HCEC 1CT (cell line): ENCODE results near the gene OR1D5.
"Not testable (repeated sequence)": the region's sequence is repeated elsewhere in the genome, so short reads cannot be mapped to it uniquely, and the experiment has no call there.

ENCODE experiments used
- DNase-seq: peaks from one replicate; pipeline ENCODE4 v3.0.0-alpha.2; 2017

The OR1D5 gene

GRCh38 chr17:3032258-3033247 is 30.9 kb downstream of the OR1D5 start:
- DNase-seq, result no peak

- DNase-seq, result not testable (repeated sequence)
Measured at GRCh38 chr17:3030852-3031470, 32.4 kb downstream of the OR1D5 start.

- peak; percentile 70 for DNase-seq
Measured at GRCh38 chr17:3030096-3030495, 33.3 kb downstream of the OR1D5 start.

GRCh38 chr17:3029213-3029913 is 34.0 kb downstream of the OR1D5 start:
- no peak for DNase-seq

GRCh38 chr17:3027786-3028532 is 35.4 kb downstream of the OR1D5 start:
- DNase-seq, result no peak

- no peak for DNase-seq
Measured at GRCh38 chr17:3026856-3027751, 36.3 kb downstream of the OR1D5 start.

GRCh38 chr17:3026125-3026855 is 37.1 kb downstream of the OR1D5 start:
- no peak for DNase-seq

- DNase-seq, result no peak
Measured at GRCh38 chr17:3025421-3026124, 37.8 kb downstream of the OR1D5 start.

- DNase-seq, result no peak
Measured at GRCh38 chr17:3024346-3024745, 39.1 kb downstream of the OR1D5 start.

GRCh38 chr17:3022197-3022596 is 41.2 kb downstream of the OR1D5 start:
- no peak for DNase-seq

GRCh38 chr17:3020381-3020780 is 43.0 kb downstream of the OR1D5 start:
- no peak for DNase-seq

GRCh38 chr17:3019761-3020160 is 43.6 kb downstream of the OR1D5 start:
- DNase-seq, result no peak

GRCh38 chr17:3017936-3018335 is 45.5 kb downstream of the OR1D5 start:
- no peak for DNase-seq

GRCh38 chr17:3015890-3016289 is 47.5 kb downstream of the OR1D5 start:
- no peak for DNase-seq

GRCh38 chr17:3012926-3013581 is 50.4 kb downstream of the OR1D5 start:
- DNase-seq, result peak; percentile 35
